ENCODE measurements around the gene CD200. TPM values are rescaled to one million over a fixed set of nuclear protein-coding genes. Genes with fewer than 3 reads are reported as not detected.

CD200 gene
- total RNA-seq, 1 experiment from 2014 or later = 46.8 TPM

DNA sequence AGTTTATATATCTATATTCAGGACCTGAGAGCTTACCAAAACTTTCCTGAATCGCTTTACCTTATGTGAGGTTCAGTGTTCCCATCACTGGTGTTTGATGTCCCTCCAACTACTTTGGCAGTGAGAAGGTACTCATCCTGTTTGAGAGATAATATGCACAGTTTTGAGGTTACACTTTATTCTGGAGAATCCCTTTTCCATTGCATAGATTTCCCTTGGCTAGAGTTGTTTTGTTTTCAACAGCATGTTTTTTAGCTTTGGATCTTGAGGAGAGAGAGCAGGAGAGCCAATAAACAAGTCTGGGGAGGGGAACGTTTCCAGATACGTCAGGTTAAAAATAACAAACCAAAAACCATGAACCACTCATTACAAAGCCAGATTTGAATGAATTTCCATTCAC, 33.6 kb downstream of the CD200 start:
- H3K27ac Mint-ChIP-seq = peak overlapping the region; percentile 91
- ATAC-seq (no peak), DNase-seq (ENCODE audit: low spot score) (no peak)
- TF ChIP-seq ZNF232 (CRISPR knock-in tag; IDR thresholded peaks at IDR 0.05) = no peak
- no peak for TF ChIP-seq NFE2L1 (CRISPR knock-in tag; IDR thresholded peaks at IDR 0.05)
- no peak for TF ChIP-seq ZNF138 (CRISPR knock-in tag; conservative IDR thresholded peaks at IDR 0.05)
- no peak for TF ChIP-seq ATF6 (CRISPR knock-in tag; IDR thresholded peaks at IDR 0.05)
- no peak for TF ChIP-seq ELF4 (CRISPR knock-in tag; IDR thresholded peaks at IDR 0.05; ENCODE audit: low read depth)
- TF ChIP-seq HMGA2 (CRISPR knock-in tag; IDR thresholded peaks at IDR 0.05) = no peak
- no peak for TF ChIP-seq PRRX2 (CRISPR knock-in tag; IDR thresholded peaks at IDR 0.05)
- no peak for TF ChIP-seq FOXP1 (CRISPR knock-in tag; IDR thresholded peaks at IDR 0.05; ENCODE audit: borderline replicate concordance)
- no peak for TF ChIP-seq TP53 (CRISPR knock-in tag; IDR thresholded peaks at IDR 0.05)
- no peak for TF ChIP-seq RELA (CRISPR knock-in tag; IDR thresholded peaks at IDR 0.05; ENCODE audit: borderline replicate concordance)
- TF ChIP-seq FOXK1 (CRISPR knock-in tag; IDR thresholded peaks at IDR 0.05) = no peak
- no peak for TF ChIP-seq NFYB (CRISPR knock-in tag; conservative IDR thresholded peaks at IDR 0.05; ENCODE audit: low read depth)
- no peak for TF ChIP-seq KAT7 (CRISPR knock-in tag; IDR thresholded peaks at IDR 0.05; ENCODE audit: borderline replicate concordance)
- TF ChIP-seq ZNF425 (CRISPR knock-in tag; conservative IDR thresholded peaks at IDR 0.05) = no peak
- no peak for TF ChIP-seq GTF2I (CRISPR knock-in tag; conservative IDR thresholded peaks at IDR 0.05)
- TF ChIP-seq, protein P1, sequence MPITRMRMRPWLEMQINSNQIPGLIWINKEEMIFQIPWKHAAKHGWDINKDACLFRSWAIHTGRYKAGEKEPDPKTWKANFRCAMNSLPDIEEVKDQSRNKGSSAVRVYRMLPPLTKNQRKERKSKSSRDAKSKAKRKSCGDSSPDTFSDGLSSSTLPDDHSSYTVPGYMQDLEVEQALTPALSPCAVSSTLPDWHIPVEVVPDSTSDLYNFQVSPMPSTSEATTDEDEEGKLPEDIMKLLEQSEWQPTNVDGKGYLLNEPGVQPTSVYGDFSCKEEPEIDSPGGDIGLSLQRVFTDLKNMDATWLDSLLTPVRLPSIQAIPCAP (CRISPR knock-in tag; IDR thresholded peaks at IDR 0.05) = no peak
- no peak for TF ChIP-seq ZNF423 (CRISPR knock-in tag; IDR thresholded peaks at IDR 0.05)
- no peaks in the 10 kb centered on the region for H3K9me3 Mint-ChIP-seq
- H3K4me3 Mint-ChIP-seq = no peak overlapping the region
- peaks cover 36% of the 10 kb centered on the region for H3K36me3 Mint-ChIP-seq
- peaks cover 25% of the 10 kb centered on the region for H3K4me1 Mint-ChIP-seq
- ChIA-PET CTCF (interaction anchor here (1.1 kb wide), 1 partner anchor 33 kb away, joined by 3 read pairs; the partner anchor contains the start of gene CD200), POLR2A (interaction anchor here (0.5 kb wide), 1 partner anchor 61 kb away, joined by 4 read pairs; no protein-coding TSS in a partner anchor)
- H3K27me3 Mint-ChIP-seq (ENCODE audit: low read depth) = no peaks in the 10 kb centered on the region

- no peak overlapping the region for H3K4me3 Mint-ChIP-seq
- ATAC-seq (no peak), DNase-seq (ENCODE audit: low spot score) (no peak)
- ChIA-PET CTCF (no interaction called here), POLR2A (no interaction called here)
- H3K9me3 Mint-ChIP-seq = 0 out of 2 replicates have a peak, but pooled peaks cover 5% of the 10 kb centered on the region
- peaks cover 15% of the 10 kb centered on the region for H3K4me1 Mint-ChIP-seq
- no peaks in the 10 kb centered on the region for H3K27me3 Mint-ChIP-seq (ENCODE audit: low read depth)
- no peak overlapping the region for H3K27ac Mint-ChIP-seq
- peaks cover 2% of the 10 kb centered on the region; the same call in 1 of the 2 replicates for H3K36me3 Mint-ChIP-seq
- TF ChIP-seq ELF4 (CRISPR knock-in tag; IDR thresholded peaks at IDR 0.05; ENCODE audit: low read depth) = no peak
- TF ChIP-seq, protein P2, sequence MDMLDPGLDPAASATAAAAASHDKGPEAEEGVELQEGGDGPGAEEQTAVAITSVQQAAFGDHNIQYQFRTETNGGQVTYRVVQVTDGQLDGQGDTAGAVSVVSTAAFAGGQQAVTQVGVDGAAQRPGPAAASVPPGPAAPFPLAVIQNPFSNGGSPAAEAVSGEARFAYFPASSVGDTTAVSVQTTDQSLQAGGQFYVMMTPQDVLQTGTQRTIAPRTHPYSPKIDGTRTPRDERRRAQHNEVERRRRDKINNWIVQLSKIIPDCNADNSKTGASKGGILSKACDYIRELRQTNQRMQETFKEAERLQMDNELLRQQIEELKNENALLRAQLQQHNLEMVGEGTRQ (CRISPR knock-in tag; IDR thresholded peaks at IDR 0.05) = no peak
- no peak for TF ChIP-seq SOX15 (CRISPR knock-in tag; IDR thresholded peaks at IDR 0.05)
- TF ChIP-seq ATF6 (CRISPR knock-in tag; IDR thresholded peaks at IDR 0.05) = no peak
- TF ChIP-seq SMAD3 (CRISPR knock-in tag; IDR thresholded peaks at IDR 0.05; ENCODE audit: borderline replicate concordance) = no peak
- TF ChIP-seq, protein P3, sequence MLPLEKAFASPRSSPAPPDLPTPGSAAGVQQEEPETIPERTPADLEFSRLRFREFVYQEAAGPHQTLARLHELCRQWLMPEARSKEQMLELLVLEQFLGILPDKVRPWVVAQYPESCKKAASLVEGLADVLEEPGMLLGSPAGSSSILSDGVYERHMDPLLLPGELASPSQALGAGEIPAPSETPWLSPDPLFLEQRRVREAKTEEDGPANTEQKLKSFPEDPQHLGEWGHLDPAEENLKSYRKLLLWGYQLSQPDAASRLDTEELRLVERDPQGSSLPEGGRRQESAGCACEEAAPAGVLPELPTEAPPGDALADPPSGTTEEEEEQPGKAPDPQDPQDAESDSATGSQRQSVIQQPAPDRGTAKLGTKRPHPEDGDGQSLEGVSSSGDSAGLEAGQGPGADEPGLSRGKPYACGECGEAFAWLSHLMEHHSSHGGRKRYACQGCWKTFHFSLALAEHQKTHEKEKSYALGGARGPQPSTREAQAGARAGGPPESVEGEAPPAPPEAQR (CRISPR knock-in tag; IDR thresholded peaks at IDR 0.05) = no peak
- no peak for TF ChIP-seq CREB1 (CRISPR knock-in tag; IDR thresholded peaks at IDR 0.05)
- no peak for TF ChIP-seq HMGA2 (CRISPR knock-in tag; IDR thresholded peaks at IDR 0.05)
- TF ChIP-seq ZNF423 (CRISPR knock-in tag; IDR thresholded peaks at IDR 0.05) = no peak
- TF ChIP-seq EMX1 (CRISPR knock-in tag; IDR thresholded peaks at IDR 0.05) = no peak
- TF ChIP-seq MXD4 (CRISPR knock-in tag; IDR thresholded peaks at IDR 0.05; ENCODE audit: borderline replicate concordance) = no peak
- no peak for TF ChIP-seq SP1 (CRISPR knock-in tag; conservative IDR thresholded peaks at IDR 0.05)
- TF ChIP-seq CTCF (IDR thresholded peaks at IDR 0.05) = no peak
Measured at GRCh38 chr3:112371569-112371968, 38.6 kb downstream of the CD200 start.

All from WTC11 (cell line).